HepG2 (cell line): Measurements from ENCODE around the gene SRC. TPM values are rescaled to one million over a fixed set of nuclear protein-coding genes. Genes with fewer than 3 reads are reported as not detected.

ENCODE experiments used
- ARNT ChIP-seq: fragments of 450-650 bp; IDR thresholded peaks from 2 replicates; pipeline ENCODE4 v1.6.1; 2017
- ATAD3A ChIP-seq: sonication (generic); formaldehyde crosslinking; IDR thresholded peaks from 2 replicates; pipeline ENCODE4 v1.4.0; 2020; ENCODE audit warnings: missing genetic modification reagents
- CCDC6 ChIP-seq: sonication (generic); formaldehyde crosslinking; IDR thresholded peaks from 2 replicates; pipeline ENCODE4 v1.8.1; 2022; ENCODE audit warnings: mild to moderate bottlenecking, missing genetic modification reagents, moderate library complexity
- GATA4 ChIP-seq: sonication (generic); IDR thresholded peaks from 2 replicates; pipeline ENCODE4 v1.6.1; 2016; ENCODE audit warnings: antibody characterized with exemption, low read depth, borderline replicate concordance
- KAT8 ChIP-seq: IDR thresholded peaks from 2 replicates; pipeline ENCODE4 v1.6.1; 2016; ENCODE audit warnings: missing genetic modification reagents, missing compliant biosample characterization
- MAFF ChIP-seq: IDR thresholded peaks from 2 replicates; pipeline ENCODE4 v1.6.1; 2011; ENCODE audit warnings: low read depth, low read length, improper control_type of control experiment
- NFYB ChIP-seq: sonication (generic); formaldehyde crosslinking; IDR thresholded peaks from 2 replicates; pipeline ENCODE4 v1.4.0; 2020; ENCODE audit warnings: missing genetic modification reagents
- NRL ChIP-seq: sonication (generic); formaldehyde crosslinking; IDR thresholded peaks from 2 replicates; pipeline ENCODE4 v1.5.0; 2020; ENCODE audit warnings: missing genetic modification reagents, mild to moderate bottlenecking, moderate library complexity, borderline replicate concordance
- POGZ ChIP-seq: sonication (generic); formaldehyde crosslinking; IDR thresholded peaks from 2 replicates; pipeline ENCODE4 v1.4.0; 2020; ENCODE audit warnings: mild to moderate bottlenecking, missing genetic modification reagents
- POLR2A ChIP-seq, 2 experiments: IDR thresholded peaks; 2 replicates each; pipeline ENCODE4 v1.6.1; 2011; ENCODE audit warnings: low read depth in 2 of 2, low read length in 2 of 2, mild to moderate bottlenecking in 1 of 2, moderate library complexity in 1 of 2; ENCODE audit not compliant: insufficient read depth in 1 of 2
- RAD21 ChIP-seq: fragments of 450-650 bp; formaldehyde crosslinking; IDR thresholded peaks from 2 replicates; pipeline ENCODE4 v1.5.0; 2020; ENCODE audit warnings: mild to moderate bottlenecking
- SATB2 ChIP-seq: sonication (generic); formaldehyde crosslinking; IDR thresholded peaks from 2 replicates; pipeline ENCODE4 v1.5.0; 2020; ENCODE audit warnings: missing genetic modification reagents
- SRSF9 ChIP-seq: fragments of 200-400 bp; formaldehyde crosslinking; IDR thresholded peaks from 2 replicates; pipeline ENCODE4 v1.6.1; 2018; ENCODE audit warnings: borderline replicate concordance, mild to moderate bottlenecking, low read depth, low read length; ENCODE audit not compliant: insufficient read depth, poor library complexity, severe bottlenecking
- TAF15 ChIP-seq: fragments of 200-400 bp; formaldehyde crosslinking; IDR thresholded peaks from one replicate; pipeline ENCODE4 v1.6.1; 2018; ENCODE audit warnings: mild to moderate bottlenecking, low read depth, low read length; ENCODE audit not compliant: poor library complexity, severe bottlenecking
- ZNF12 ChIP-seq: sonication (generic); formaldehyde crosslinking; IDR thresholded peaks from 2 replicates; pipeline ENCODE4 v1.5.0; 2020; ENCODE audit warnings: missing genetic modification reagents
- ZNF615 ChIP-seq: sonication (generic); formaldehyde crosslinking; IDR thresholded peaks from 2 replicates; pipeline ENCODE4 v1.5.0; 2020; ENCODE audit warnings: mild to moderate bottlenecking, missing genetic modification reagents, borderline replicate concordance
- ZNF652 ChIP-seq: IDR thresholded peaks from 2 replicates; pipeline ENCODE4 v1.6.1; 2016; ENCODE audit warnings: low read depth, borderline replicate concordance
- ZNF746 ChIP-seq: sonication (generic); formaldehyde crosslinking; IDR thresholded peaks from 2 replicates; pipeline ENCODE4 v1.8.0; 2022; ENCODE audit warnings: mild to moderate bottlenecking, missing genetic modification reagents
- ZNF780A ChIP-seq: sonication (generic); formaldehyde crosslinking; IDR thresholded peaks from 2 replicates; pipeline ENCODE4 v1.8.0; 2022; ENCODE audit warnings: mild to moderate bottlenecking, missing genetic modification reagents, moderate library complexity
- polyA plus RNA-seq, 8 experiments: library from polyadenylated mRNA; depleted of rRNA in 3 of 8; stranded (reverse) in 7 of 8; unstranded in 1 of 8; fragments of >200 nt; fragmentation: Illumina TruSeq in 4 of 8; extraction: Trizol in 4 of 8; gene quantifications; 2 replicates each; pipeline versions ENCODE4 v1.2.1 to v1.2.3, GENCODE V29; 2011 to 2016; ENCODE audit warnings: low read depth in 4 of 8, missing spikeins in 1 of 8, mixed read lengths in 1 of 8; ENCODE audit not compliant: insufficient read depth in 1 of 8
- total RNA-seq, 5 experiments: library from RNA; depleted of rRNA; stranded (reverse); fragments of >200 nt; fragmentation: Illumina TruSeq; extraction: Trizol; gene quantifications; 2 replicates each; pipeline ENCODE4 v1.2.3, GENCODE V29; 2016; ENCODE audit warnings: low read depth in 1 of 5
- TF ChIP-seq, protein P1 (sequence below): sonication (generic); formaldehyde crosslinking; IDR thresholded peaks from 2 replicates; pipeline ENCODE4 v1.4.0; 2020; ENCODE audit warnings: missing genetic modification reagents, borderline replicate concordance
- TF ChIP-seq, protein P2 (sequence below): sonication (generic); formaldehyde crosslinking; IDR thresholded peaks from 2 replicates; pipeline ENCODE4 v1.4.0; 2020; ENCODE audit warnings: low read depth, mild to moderate bottlenecking, missing genetic modification reagents
- TF ChIP-seq, protein P3 (sequence below): sonication (generic); formaldehyde crosslinking; IDR thresholded peaks from 2 replicates; pipeline ENCODE4 v1.5.1; 2020; ENCODE audit warnings: missing genetic modification reagents, mild to moderate bottlenecking, borderline replicate concordance

The SRC gene
- total and polyA plus RNA-seq, 2 of the 13 experiments (the other 11 are each of a cell fraction or from before 2014, with no cell fraction given) = 54.7 to 192 TPM

DNA sequence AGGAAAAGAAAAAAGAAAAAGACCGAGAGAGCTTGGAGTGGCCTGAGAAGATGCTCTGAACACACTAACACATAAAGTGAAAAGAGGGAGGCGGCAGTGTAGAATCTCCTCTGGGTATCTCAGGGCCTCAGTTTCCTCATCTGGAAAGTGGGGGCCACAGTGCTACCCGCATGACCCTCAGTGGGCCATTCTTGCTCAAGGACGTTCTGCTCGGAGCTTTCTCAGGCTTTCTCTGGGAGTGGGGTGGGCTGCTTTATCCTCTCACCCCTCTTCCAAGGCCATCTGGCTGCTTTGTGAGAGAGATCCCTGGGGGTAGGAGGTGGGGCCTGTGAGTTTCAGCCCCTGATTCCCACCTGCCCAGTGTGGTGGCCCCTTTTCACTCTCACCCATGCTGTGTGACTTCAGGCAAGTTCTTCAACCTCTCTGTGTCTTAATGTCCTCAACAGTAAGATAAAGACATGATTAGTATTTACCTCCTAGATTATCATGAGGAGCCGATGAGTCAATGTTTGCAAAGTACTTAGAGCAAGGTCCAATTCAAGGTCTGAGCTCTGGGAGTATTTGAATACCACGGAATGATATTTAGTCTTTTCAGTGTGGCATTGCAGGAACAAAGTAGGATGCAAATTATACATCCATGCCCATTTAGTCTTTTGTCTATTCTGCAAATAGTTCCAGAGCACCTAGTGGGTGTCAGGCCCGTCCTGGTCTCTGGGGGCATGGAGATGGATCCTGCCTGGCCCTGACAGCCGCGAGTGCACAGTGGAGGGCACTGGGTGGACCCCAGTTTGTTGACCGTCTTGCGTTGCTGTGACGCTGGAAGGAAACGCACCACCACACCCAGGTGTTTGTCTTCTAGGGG lies 34.3 kb downstream of the SRC start (continued):
- no peak for TF ChIP-seq NFYB (CRISPR knock-in tag)
- TF ChIP-seq GATA4 = peak; percentile 58; the same call in 1 of the 2 replicates
- TF ChIP-seq ZNF12 (CRISPR knock-in tag) = peak; percentile 23; the same call in 1 of the 2 replicates
- TF ChIP-seq, protein P1, sequence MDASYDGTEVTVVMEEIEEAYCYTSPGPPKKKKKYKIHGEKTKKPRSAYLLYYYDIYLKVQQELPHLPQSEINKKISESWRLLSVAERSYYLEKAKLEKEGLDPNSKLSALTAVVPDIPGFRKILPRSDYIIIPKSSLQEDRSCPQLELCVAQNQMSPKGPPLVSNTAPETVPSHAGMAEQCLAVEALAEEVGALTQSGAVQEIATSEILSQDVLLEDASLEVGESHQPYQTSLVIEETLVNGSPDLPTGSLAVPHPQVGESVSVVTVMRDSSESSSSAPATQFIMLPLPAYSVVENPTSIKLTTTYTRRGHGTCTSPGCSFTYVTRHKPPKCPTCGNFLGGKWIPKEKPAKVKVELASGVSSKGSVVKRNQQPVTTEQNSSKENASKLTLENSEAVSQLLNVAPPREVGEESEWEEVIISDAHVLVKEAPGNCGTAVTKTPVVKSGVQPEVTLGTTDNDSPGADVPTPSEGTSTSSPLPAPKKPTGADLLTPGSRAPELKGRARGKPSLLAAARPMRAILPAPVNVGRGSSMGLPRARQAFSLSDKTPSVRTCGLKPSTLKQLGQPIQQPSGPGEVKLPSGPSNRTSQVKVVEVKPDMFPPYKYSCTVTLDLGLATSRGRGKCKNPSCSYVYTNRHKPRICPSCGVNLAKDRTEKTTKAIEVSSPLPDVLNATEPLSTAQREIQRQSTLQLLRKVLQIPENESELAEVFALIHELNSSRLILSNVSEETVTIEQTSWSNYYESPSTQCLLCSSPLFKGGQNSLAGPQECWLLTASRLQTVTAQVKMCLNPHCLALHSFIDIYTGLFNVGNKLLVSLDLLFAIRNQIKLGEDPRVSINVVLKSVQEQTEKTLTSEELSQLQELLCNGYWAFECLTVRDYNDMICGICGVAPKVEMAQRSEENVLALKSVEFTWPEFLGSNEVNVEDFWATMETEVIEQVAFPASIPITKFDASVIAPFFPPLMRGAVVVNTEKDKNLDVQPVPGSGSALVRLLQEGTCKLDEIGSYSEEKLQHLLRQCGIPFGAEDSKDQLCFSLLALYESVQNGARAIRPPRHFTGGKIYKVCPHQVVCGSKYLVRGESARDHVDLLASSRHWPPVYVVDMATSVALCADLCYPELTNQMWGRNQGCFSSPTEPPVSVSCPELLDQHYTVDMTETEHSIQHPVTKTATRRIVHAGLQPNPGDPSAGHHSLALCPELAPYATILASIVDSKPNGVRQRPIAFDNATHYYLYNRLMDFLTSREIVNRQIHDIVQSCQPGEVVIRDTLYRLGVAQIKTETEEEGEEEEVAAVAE (CRISPR knock-in tag) = no peak
- no peak for TF ChIP-seq ARNT
- TF ChIP-seq RAD21 (CRISPR knock-in tag) = no peak; the same call in 1 of the 2 replicates
- no peak; the same call in 1 of the 2 replicates for TF ChIP-seq ZNF652 (CRISPR knock-in tag)
- TF ChIP-seq CCDC6 (CRISPR knock-in tag) = no peak
- TF ChIP-seq ZNF615 = no peak
- peak; percentile 60; the same call in 1 of the 2 replicates for TF ChIP-seq POGZ
- no peak for TF ChIP-seq TAF15
- TF ChIP-seq MAFF = peak; percentile 72
- TF ChIP-seq NRL (CRISPR knock-in tag) = 0 out of 2 replicates have a peak, but pooled peaks have one; percentile 16
- TF ChIP-seq ZNF746 (CRISPR knock-in tag) = no peak
- TF ChIP-seq SATB2 = no peak
- no peak for TF ChIP-seq POLR2A (IDR thresholded peaks at IDR 0.05; ENCODE audit: insufficient read depth in 1 of 2, low read depth in 2 of 2, low read length in 2 of 2)
- TF ChIP-seq SRSF9 = no peak
- TF ChIP-seq, protein P2, sequence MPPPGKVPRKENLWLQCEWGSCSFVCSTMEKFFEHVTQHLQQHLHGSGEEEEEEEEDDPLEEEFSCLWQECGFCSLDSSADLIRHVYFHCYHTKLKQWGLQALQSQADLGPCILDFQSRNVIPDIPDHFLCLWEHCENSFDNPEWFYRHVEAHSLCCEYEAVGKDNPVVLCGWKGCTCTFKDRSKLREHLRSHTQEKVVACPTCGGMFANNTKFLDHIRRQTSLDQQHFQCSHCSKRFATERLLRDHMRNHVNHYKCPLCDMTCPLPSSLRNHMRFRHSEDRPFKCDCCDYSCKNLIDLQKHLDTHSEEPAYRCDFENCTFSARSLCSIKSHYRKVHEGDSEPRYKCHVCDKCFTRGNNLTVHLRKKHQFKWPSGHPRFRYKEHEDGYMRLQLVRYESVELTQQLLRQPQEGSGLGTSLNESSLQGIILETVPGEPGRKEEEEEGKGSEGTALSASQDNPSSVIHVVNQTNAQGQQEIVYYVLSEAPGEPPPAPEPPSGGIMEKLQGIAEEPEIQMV (CRISPR knock-in tag) = no peak
- 0 out of 2 replicates have a peak, but pooled peaks have one; percentile 21 for TF ChIP-seq ATAD3A (CRISPR knock-in tag)
- TF ChIP-seq, protein P3, sequence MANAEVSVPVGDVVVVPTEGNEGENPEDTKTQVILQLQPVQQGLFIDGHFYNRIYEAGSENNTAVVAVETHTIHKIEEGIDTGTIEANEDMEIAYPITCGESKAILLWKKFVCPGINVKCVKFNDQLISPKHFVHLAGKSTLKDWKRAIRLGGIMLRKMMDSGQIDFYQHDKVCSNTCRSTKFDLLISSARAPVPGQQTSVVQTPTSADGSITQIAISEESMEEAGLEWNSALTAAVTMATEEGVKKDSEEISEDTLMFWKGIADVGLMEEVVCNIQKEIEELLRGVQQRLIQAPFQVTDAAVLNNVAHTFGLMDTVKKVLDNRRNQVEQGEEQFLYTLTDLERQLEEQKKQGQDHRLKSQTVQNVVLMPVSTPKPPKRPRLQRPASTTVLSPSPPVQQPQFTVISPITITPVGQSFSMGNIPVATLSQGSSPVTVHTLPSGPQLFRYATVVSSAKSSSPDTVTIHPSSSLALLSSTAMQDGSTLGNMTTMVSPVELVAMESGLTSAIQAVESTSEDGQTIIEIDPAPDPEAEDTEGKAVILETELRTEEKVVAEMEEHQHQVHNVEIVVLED (CRISPR knock-in tag) = no peak
- peak; percentile 63; the same call in 1 of the 2 replicates for TF ChIP-seq KAT8 (CRISPR knock-in tag)
- TF ChIP-seq ZNF780A (CRISPR knock-in tag) = no peak
